HUES48 (cell line): Measurements from ENCODE around the gene LRRC23.
"Not testable (repeated sequence)": the region's sequence is repeated elsewhere in the genome, so short reads cannot be mapped to it uniquely, and the experiment has no call there.

Source experiments
- H3K27ac ChIP-seq: one replicate; pipeline ENCODE4 v1.7.0; 2013; ENCODE audit warnings: low read depth, low read length, inconsistent platforms
- H3K27me3 ChIP-seq: 2 replicates; pipeline ENCODE4 v1.6.1; 2013; ENCODE audit warnings: mild to moderate bottlenecking, low read length; ENCODE audit not compliant: control insufficient read depth, insufficient read depth
- H3K36me3 ChIP-seq: 2 replicates; pipeline ENCODE4 v1.6.1; 2013; ENCODE audit warnings: low read length; ENCODE audit not compliant: control insufficient read depth, insufficient read depth
- H3K4me1 ChIP-seq: 2 replicates; pipeline ENCODE4 v1.6.1; 2013; ENCODE audit warnings: mild to moderate bottlenecking, low read length; ENCODE audit not compliant: control insufficient read depth, insufficient read depth
- H3K4me3 ChIP-seq: 2 replicates; pipeline ENCODE4 v1.5.1; 2013; ENCODE audit warnings: mild to moderate bottlenecking, low read depth, low read length
- H3K9ac ChIP-seq: 2 replicates; pipeline ENCODE4 v1.6.1; 2013; ENCODE audit warnings: mild to moderate bottlenecking, low read depth, low read length, moderate library complexity
- H3K9me3 ChIP-seq: 2 replicates; pipeline ENCODE4 v1.6.1; 2013; ENCODE audit warnings: low read length; ENCODE audit not compliant: control insufficient read depth, insufficient read depth

The LRRC23 gene, protein sequence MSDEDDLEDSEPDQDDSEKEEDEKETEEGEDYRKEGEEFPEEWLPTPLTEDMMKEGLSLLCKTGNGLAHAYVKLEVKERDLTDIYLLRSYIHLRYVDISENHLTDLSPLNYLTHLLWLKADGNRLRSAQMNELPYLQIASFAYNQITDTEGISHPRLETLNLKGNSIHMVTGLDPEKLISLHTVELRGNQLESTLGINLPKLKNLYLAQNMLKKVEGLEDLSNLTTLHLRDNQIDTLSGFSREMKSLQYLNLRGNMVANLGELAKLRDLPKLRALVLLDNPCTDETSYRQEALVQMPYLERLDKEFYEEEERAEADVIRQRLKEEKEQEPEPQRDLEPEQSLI

DNA sequence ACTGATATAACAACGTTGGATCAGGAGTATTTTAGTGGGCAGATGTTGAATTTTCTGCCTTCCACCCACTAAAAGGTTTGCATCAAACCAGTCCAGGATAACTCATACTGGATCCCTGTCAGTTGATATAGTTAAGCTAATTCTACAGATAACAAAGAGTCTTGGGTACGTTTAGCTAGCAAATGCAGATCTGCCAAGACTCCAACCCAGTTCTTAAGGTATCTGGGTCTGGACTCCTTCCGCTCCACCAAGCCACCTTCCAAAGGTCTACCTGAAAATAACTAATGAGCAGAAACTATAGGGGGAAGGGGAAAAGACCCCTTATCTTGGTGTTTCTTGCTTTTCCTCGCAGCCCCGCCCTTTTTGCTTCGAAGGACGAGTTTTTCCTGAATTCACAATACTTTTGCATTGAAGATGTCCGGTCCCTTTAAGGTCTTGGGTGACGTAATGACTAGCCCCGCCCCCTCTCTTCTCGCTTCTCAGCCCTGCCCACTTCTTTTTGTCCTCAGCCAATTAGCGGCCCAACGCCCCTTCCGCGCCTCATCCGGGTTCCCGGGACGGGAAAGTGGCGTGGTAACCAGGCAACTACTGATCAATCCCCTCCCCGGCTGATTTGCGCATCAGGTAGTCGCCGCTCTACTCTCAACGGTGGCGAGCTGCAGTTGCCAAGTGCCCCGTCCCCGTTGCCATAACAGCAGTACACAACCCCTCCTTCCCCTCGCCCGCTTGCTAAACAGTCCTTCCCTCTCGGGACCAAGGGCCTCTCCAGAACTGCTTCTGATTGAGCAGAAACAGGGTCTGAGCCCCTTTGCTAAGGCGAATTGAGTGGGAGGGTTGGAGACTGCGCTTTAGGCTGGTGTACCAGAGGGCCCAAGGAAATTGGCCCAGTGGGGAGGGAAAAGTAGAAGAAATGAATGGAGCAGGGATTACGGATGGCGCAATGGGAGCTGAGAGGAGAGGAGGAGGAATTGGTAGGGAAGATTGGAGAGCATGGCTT lies at the start of gene LRRC23:
Gene LRRC23 (plus strand): TSS at position 543 of the 997 bp plus-strand sequence. CDS start 812 bp downstream, outside the sequence.
- H3K4me3 ChIP-seq, result peak within 1 kb of the TSS; percentile 68
- peak within 1 kb of the TSS; percentile 75 for H3K27ac ChIP-seq
- H3K9me3 ChIP-seq, result no peaks in the 10 kb centered on the region
- 0 out of 2 replicates have a peak, but pooled peaks cover 4% of the 10 kb centered on the region for H3K27me3 ChIP-seq
- H3K4me1 ChIP-seq, result peaks cover 14% of the 10 kb centered on the region
- H3K9ac ChIP-seq, result peak within 1 kb of the TSS; percentile 28; the same call in 1 of the 2 replicates
- no peaks in the 10 kb centered on the region for H3K36me3 ChIP-seq

DNA sequence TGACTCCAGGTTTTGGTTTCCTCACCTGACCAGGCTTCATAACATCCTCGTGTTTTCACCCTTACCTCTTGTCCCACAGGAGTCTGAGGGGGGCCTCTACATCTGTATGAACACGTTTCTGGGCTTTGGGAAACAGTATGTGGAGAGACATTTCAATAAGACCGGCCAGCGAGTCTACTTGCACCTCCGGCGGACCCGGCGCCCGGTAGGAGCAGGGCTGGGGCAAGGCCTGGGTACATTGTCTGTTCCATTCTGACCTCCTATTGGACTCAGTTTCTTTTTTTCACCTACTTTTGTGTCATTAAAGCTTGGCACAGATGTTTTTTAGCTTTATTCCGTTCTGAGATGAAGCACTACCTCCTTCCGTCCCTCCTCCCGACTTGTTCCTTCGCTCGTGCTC lies 49.3 kb upstream of the LRRC23 start:
- H3K9me3 ChIP-seq, result no peaks in the 10 kb centered on the region
- peaks cover 52% of the 10 kb centered on the region for H3K36me3 ChIP-seq
- no peak overlapping the region for H3K9ac ChIP-seq
- no peaks in the 10 kb centered on the region for H3K27me3 ChIP-seq
- H3K4me3 ChIP-seq, result no peak overlapping the region
- no peak overlapping the region for H3K27ac ChIP-seq
- peaks cover 10% of the 10 kb centered on the region for H3K4me1 ChIP-seq

DNA sequence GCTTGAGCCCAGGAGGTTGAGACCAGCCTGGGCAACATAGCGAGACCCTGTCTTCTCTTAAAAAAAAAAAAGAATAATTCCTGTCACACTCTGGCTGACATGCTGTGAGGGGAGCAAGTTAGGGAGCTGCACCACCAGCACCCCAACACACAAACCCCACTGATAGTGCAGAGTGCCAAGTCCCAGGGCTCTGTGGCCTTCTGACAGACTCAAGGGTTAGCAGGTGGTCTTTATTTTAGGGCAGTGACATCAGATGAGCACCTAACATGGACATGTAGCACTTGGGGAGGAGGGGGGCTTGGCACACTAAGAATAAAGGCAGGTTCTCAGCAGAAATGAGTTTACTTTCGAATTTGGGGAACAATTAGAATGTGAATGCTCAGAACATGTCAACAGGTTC lies 45.8 kb upstream of the LRRC23 start:
- Histone ChIP-seq H3K27ac (no peak overlapping the region), H3K27me3 (no peaks in the 10 kb centered on the region), H3K9ac (no peak overlapping the region), H3K36me3 (peaks cover 86% of the 10 kb centered on the region), H3K9me3 (no peaks in the 10 kb centered on the region), H3K4me1 (0 out of 2 replicates have a peak, but pooled peaks cover under 1% of the 10 kb centered on the region), H3K4me3 (no peak overlapping the region)

DNA sequence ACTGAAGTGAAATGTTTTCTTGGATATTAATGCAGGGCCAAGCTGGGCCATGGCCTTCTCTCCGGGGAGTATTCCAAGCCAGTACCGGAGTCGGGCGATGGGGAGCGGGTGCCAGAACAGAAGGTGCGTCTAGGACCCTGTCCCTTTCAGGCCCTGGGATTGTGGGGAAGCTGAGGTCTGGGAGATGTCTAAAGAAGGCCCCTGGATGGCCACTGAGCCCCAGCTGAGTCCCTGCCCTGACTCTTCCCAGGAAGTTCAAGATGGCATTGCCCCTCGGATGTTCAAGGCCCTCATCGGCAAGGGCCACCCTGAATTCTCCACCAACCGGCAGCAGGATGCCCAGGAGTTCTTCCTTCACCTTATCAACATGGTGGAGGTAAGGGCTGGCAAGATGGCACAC lies 44.5 kb upstream of the LRRC23 start:
- H3K9me3 ChIP-seq, result no peaks in the 10 kb centered on the region
- no peaks in the 10 kb centered on the region for H3K27me3 ChIP-seq
- H3K9ac ChIP-seq, result no peak overlapping the region
- H3K4me3 ChIP-seq, result no peak overlapping the region
- peaks cover 97% of the 10 kb centered on the region for H3K36me3 ChIP-seq
- H3K4me1 ChIP-seq, result no peaks in the 10 kb centered on the region
- no peak overlapping the region for H3K27ac ChIP-seq

DNA sequence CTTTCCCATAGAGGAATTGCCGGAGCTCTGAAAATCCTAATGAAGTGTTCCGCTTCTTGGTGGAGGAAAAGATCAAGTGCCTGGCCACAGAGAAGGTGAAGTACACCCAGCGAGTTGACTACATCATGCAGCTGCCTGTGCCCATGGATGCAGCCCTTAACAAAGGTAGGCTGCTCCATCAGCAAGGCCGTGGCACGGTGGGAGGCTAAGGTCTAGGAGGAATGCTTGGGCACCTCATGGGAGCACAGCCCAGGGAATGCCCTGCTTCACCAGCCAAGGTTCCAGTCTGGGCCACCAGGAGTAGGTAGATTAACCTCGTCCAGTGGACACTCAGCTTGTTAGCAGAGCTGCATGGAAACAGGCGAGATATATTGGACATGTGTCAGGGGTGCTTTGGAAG lies 43.7 kb upstream of the LRRC23 start:
- Histone ChIP-seq H3K9me3 (no peaks in the 10 kb centered on the region), H3K27me3 (no peaks in the 10 kb centered on the region), H3K4me1 (peaks cover 4% of the 10 kb centered on the region), H3K27ac (no peak overlapping the region), H3K36me3 (peaks cover 97% of the 10 kb centered on the region), H3K9ac (no peak overlapping the region), H3K4me3 (no peak overlapping the region)

DNA sequence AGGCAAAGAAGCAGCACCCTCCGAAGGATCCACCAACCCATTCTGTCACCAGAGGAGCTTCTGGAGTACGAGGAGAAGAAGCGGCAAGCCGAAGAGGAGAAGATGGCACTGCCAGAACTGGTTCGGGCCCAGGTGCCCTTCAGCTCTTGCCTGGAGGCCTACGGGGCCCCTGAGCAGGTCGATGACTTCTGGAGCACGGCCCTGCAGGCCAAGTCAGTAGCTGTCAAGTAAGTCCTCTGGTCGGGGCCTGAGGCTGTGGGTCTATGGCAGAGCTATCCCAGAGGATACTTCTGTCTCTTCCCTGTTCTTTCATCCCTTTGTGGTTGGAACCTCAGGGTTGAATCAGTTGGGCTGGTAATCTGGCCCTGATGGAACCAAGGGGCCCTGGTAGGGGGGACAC lies 43.2 kb upstream of the LRRC23 start:
- Histone ChIP-seq H3K27me3 (no peaks in the 10 kb centered on the region), H3K9me3 (no peaks in the 10 kb centered on the region), H3K4me1 (peaks cover 7% of the 10 kb centered on the region), H3K36me3 (peaks cover 94% of the 10 kb centered on the region), H3K4me3 (no peak overlapping the region), H3K27ac (no peak overlapping the region), H3K9ac (no peak overlapping the region)

DNA sequence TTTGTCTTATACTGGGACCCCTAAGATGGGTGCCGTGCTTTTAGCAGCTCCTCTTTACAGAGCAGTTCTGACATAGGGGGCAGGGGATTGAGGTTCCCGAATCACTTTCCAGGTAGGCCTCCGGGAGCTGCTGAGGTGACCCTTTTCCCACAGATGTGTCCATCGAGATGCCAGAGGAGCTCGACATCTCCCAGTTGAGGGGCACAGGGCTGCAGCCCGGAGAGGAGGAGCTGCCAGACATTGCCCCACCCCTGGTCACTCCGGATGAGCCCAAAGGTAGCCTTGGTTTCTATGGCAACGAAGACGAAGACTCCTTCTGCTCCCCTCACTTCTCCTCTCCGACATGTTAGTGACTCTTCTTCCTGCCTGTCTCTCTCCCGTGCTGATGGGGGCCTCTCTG lies 41.6 kb upstream of the LRRC23 start:
- Histone ChIP-seq H3K27me3 (no peaks in the 10 kb centered on the region), H3K9ac (no peak overlapping the region), H3K9me3 (no peaks in the 10 kb centered on the region), H3K4me3 (no peak overlapping the region), H3K27ac (no peak overlapping the region), H3K4me1 (peaks cover 13% of the 10 kb centered on the region), H3K36me3 (peaks cover 78% of the 10 kb centered on the region)

DNA sequence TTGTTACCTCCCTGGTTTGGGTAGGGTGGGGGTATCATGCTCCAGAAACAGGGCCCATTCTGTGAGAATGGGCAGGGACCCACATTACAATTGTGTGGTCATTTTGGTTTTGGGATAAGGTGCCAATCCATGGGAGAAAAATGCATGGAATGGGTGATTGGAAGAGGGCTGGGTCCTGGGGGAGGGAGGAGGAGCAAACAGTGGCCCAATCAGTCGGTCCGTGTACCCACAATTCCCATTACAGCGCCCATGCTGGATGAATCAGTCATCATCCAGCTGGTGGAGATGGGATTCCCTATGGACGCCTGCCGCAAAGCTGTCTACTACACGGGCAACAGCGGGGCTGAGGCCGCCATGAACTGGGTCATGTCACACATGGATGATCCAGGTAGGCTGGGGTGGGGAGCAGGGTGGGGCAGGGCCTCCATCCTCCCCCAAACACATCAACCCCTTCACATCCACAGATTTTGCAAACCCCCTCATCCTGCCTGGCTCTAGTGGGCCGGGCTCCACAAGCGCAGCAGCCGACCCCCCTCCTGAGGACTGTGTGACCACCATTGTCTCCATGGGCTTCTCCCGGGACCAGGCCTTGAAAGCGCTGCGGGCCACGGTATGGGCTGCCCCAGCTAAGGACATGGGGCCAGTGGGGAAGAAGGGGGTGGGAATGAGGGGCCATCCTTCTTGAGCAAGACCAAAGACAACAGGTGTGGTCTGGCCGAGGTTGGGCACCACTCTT lies 40.9 kb upstream of the LRRC23 start:
- Histone ChIP-seq H3K36me3 (peaks cover 72% of the 10 kb centered on the region), H3K27ac (no peak overlapping the region), H3K4me3 (no peak overlapping the region), H3K9ac (no peak overlapping the region), H3K9me3 (no peaks in the 10 kb centered on the region), H3K27me3 (no peaks in the 10 kb centered on the region), H3K4me1 (peaks cover 14% of the 10 kb centered on the region)

DNA sequence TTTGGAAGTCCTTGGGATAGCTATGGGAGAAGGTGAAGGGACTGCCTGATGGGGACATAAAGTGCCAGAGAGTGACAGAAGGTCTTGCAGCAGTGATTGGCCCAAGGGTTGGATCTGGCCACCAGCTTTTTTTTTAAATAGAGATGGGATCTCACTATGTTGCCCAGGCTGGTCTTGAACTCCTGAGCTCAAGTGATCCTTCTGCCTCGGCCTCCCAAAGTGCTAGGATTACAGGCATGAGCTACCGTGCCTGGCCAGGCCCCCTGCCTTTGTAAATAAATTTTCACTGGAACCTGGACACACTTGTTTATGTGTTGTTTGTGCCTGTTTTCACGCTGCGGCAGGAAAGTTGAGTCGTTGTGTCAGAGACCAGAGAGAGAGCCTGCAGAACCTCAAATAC lies 39.3 kb upstream of the LRRC23 start:
- Histone ChIP-seq H3K36me3 (peaks cover 72% of the 10 kb centered on the region), H3K4me1 (peaks cover 25% of the 10 kb centered on the region)
- H3K27ac ChIP-seq, H3K4me3 ChIP-seq, H3K9me3 ChIP-seq, H3K27me3 ChIP-seq, H3K9ac ChIP-seq: not testable (repeated sequence)

DNA sequence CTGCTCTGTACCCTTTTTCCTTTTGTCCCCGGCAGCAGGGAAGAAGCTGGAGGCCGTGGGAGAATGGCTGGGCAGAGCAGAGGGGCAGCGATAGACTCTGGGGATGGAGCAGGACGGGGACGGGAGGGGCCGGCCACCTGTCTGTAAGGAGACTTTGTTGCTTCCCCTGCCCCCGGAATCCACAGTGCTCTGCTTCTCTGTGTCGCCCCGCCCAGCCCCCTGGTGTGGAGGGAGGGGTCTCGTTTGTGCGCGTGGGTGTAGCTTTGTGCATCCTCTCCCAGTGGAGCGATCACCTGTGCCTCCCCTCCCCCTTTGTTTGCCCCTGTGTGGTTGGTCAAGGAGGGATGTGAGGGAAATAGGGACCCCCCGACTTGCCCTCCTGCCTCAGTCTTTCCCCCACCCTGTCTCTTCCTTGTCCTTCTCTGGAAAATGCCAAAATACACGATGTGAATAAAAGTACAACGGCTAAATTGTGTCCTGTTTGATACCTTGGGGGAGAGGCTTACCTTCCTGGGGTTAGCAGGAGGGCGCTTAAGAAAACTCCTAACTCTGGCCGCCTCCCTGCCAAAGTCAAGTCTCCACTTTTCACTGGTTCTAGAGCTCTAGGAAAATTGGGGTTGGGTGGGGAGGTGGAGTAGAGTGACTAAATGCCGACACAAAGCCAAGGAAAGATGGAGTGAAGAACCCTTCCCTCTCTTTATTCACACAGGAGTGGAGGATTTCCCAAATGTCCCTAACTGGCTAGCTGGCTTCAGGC lies 38.3 kb upstream of the LRRC23 start:
- peak overlapping the region; percentile 95 for H3K4me3 ChIP-seq
- H3K27me3 ChIP-seq, result no peaks in the 10 kb centered on the region
- peaks cover 33% of the 10 kb centered on the region for H3K4me1 ChIP-seq
- H3K27ac ChIP-seq, result peak overlapping the region; percentile 77
- H3K9me3 ChIP-seq, result no peaks in the 10 kb centered on the region
- H3K9ac ChIP-seq, result no peak overlapping the region
- H3K36me3 ChIP-seq, result peaks cover 72% of the 10 kb centered on the region
